K562 (cell line): ENCODE measurements around the gene DNAJC30. TPM values are rescaled to one million over a fixed set of nuclear protein-coding genes. Genes with fewer than 3 reads are reported as not detected.

ENCODE experiments used
- ATF1 ChIP-seq, 2 experiments: fragments of 450-650 bp in 1 of 2; IDR thresholded peaks; 2 replicates each; pipeline ENCODE4 v1.6.1; 2016; ENCODE audit warnings: missing compliant biosample characterization in 1 of 2, missing genetic modification characterization in 1 of 2
- BCL6 ChIP-seq: fragments of 250-450 bp; sonication (Bioruptor Pico); IDR thresholded peaks from 2 replicates; pipeline ENCODE4 v1.4.0; 2020
- BHLHE40 ChIP-seq: IDR thresholded peaks from 2 replicates; pipeline ENCODE4 v1.6.1; 2011; ENCODE audit warnings: low read length, improper control_type of control experiment
- CREB1 ChIP-seq, 2 experiments: sonication (generic) in 1 of 2; formaldehyde crosslinking in 1 of 2; IDR thresholded peaks; 2 replicates each; pipeline versions ENCODE4 v1.6.1 to v1.8.0; 2012 to 2022; ENCODE audit warnings: inconsistent platforms in 1 of 2, mild to moderate bottlenecking in 1 of 2, missing genetic modification reagents in 1 of 2, moderate library complexity in 1 of 2
- FOS ChIP-seq: IDR thresholded peaks from 3 replicates; pipeline ENCODE4 v1.6.1; 2011; ENCODE audit not compliant: insufficient read length; ENCODE audit errors: extremely low read depth
- GATAD2B ChIP-seq: fragments of 450-650 bp; IDR thresholded peaks from 2 replicates; pipeline ENCODE4 v1.6.1; 2017; ENCODE audit warnings: mild to moderate bottlenecking, borderline replicate concordance
- JUND ChIP-seq, 2 experiments: IDR thresholded peaks; 2 replicates in 1 of 2; 3 replicates in 1 of 2; pipeline ENCODE4 v1.6.1; 2011; ENCODE audit warnings: borderline replicate concordance in 2 of 2, low read depth in 2 of 2, low read length in 2 of 2, improper control_type of control experiment in 1 of 2, missing biosample characterization in 1 of 2, missing genetic modification characterization in 1 of 2, missing genetic modification reagents in 1 of 2
- MAFG ChIP-seq: fragments of 450-650 bp; conservative IDR thresholded peaks from 2 replicates; pipeline ENCODE4 v1.6.1; 2016; ENCODE audit warnings: missing genetic modification characterization, missing compliant biosample characterization
- NFATC3 ChIP-seq: fragments of 450-650 bp; IDR thresholded peaks from 2 replicates; pipeline ENCODE4 v1.6.1; 2017; ENCODE audit warnings: mild to moderate bottlenecking
- NRF1 ChIP-seq, 2 experiments: fragments of 450-650 bp; IDR thresholded peaks in 1 of 2; conservative IDR thresholded peaks in 1 of 2; 2 replicates each; pipeline ENCODE4 v1.6.1; 2014; ENCODE audit warnings: mild to moderate bottlenecking in 2 of 2
- PHB2 ChIP-seq: fragments of 450-650 bp; IDR thresholded peaks from 2 replicates; pipeline ENCODE4 v1.6.1; 2017; ENCODE audit warnings: low read depth
- SAP30 ChIP-seq: fragments of 200-600 bp; sonication (generic); IDR thresholded peaks from 2 replicates; pipeline ENCODE4 v1.6.1; 2012; ENCODE audit warnings: borderline replicate concordance, low read depth, mild to moderate bottlenecking, moderate library complexity, low read length, control low read depth, inconsistent platforms; ENCODE audit not compliant: insufficient read depth, poor library complexity, severe bottlenecking
- SIN3B ChIP-seq: fragments of 450-650 bp; IDR thresholded peaks from 2 replicates; pipeline ENCODE4 v1.6.1; 2017; ENCODE audit warnings: low read depth, mild to moderate bottlenecking, moderate library complexity
- SMARCE1 ChIP-seq: fragments of 450-650 bp; IDR thresholded peaks from 2 replicates; pipeline ENCODE4 v1.7.1; 2016; ENCODE audit warnings: mild to moderate bottlenecking
- SNRNP70 ChIP-seq: fragments of 200-400 bp; formaldehyde crosslinking; optimal IDR thresholded peaks from 2 replicates; pipeline ENCODE3; 2017; ENCODE audit warnings: low read depth, low read length
- ZBTB7A ChIP-seq: IDR thresholded peaks from 2 replicates; pipeline ENCODE4 v1.6.1; 2011; ENCODE audit warnings: low read depth, mild to moderate bottlenecking, low read length, moderate library complexity, borderline replicate concordance; ENCODE audit not compliant: control insufficient read depth
- ZNF316 ChIP-seq: fragments of 450-650 bp; IDR thresholded peaks from 2 replicates; pipeline ENCODE4 v1.6.1; 2016
- polyA plus RNA-seq, 8 experiments: library from polyadenylated mRNA; depleted of rRNA in 4 of 8; stranded (reverse) in 5 of 8; unstranded in 3 of 8; fragments of >200 nt; fragmentation: Nextera tagmentation in 2 of 8; fragmentation: Illumina TruSeq in 1 of 8; extraction: Ambion mirVana in 2 of 8; extraction: Trizol in 1 of 8; gene quantifications; 2 replicates each; pipeline versions ENCODE4 v1.2.1 to v1.2.3, GENCODE V29; 2011 to 2014; ENCODE audit warnings: inconsistent platforms in 1 of 8, missing spikeins in 1 of 8
- total RNA-seq, 7 experiments: library from RNA; depleted of rRNA in 6 of 7; stranded (reverse); fragments of >200 nt in 6 of 7; fragmentation: Illumina TruSeq in 2 of 7; extraction: Trizol in 2 of 7; gene quantifications; 2 replicates each; pipeline versions ENCODE4 v1.2.1 to v1.2.3, GENCODE V29; 2011 to 2021; ENCODE audit warnings: low replicate concordance in 1 of 7
- TF ChIP-seq, protein P1 (sequence below): fragments of 450-650 bp; IDR thresholded peaks from 2 replicates; pipeline ENCODE4 v1.6.1; 2016; ENCODE audit warnings: antibody characterized with exemption

The DNAJC30 gene
- total and polyA plus RNA-seq, 9 of the 15 experiments (the other 6 are each of a cell fraction or from before 2014, with no cell fraction given): 1.1 to 11.3 (median 4.6) TPM

DNA sequence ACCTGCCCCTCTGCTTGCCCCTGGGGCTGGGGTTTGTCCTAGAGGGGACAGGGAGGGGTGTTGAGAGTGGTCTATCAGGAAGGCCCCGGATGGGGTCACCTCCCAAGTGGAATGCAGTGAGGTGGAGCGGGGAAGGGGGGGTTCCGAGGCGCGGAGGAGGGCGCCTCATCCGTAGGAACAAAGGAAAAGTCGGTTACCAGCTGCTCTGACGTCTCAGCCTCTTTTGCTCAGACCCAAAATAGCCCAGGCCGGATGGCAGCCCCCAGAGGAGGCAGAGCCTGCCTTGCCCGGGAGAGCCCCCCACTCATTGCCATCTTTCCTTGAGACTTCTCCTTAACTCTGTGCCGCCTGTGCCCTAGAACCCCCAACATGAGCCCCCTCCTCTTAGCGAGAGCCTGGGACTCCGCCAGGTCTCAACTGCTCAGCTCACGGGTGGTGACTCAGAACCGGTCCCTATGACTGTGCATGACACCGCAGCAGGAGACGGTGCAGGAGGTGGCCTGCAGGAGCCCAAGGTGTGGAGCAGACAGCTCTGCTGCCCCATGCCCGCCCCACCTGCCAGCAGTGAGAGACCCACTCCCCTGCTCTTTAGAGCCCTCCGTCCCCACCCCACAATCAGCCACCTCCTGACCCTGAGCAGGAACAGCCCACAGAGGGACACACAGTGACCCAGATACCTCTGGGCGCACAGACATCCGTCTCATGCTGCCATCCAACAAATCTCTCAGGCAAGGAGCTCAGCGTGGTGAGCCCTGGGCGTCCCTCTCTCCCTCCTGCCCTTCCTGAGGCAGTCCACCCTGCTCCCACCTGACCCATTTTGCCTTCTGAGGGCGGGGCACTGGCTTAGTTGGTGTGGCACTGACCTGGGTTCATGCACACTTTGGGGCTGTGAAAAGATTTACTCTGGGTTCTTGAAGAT lies 23.1 kb upstream of the DNAJC30 start (continued):
- TF ChIP-seq, protein P1, sequence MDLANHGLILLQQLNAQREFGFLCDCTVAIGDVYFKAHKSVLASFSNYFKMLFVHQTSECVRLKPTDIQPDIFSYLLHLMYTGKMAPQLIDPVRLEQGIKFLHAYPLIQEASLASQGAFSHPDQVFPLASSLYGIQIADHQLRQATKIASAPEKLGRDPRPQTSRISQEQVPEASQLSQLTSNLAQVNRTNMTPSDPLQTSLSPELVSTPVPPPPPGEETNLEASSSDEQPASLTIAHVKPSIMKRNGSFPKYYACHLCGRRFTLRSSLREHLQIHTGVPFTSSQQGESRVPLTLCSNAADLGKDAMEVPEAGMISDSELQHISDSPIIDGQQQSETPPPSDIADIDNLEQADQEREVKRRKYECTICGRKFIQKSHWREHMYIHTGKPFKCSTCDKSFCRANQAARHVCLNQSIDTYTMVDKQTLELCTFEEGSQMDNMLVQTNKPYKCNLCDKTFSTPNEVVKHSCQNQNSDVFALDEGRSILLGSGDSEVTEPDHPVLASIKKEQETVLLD: 0 out of 2 replicates have a peak, but pooled peaks have one; percentile 24
- no peak for TF ChIP-seq PHB2
- peak; percentile 91 for TF ChIP-seq ZBTB7A
- no peak for TF ChIP-seq SIN3B
- 0 out of 4 replicates have a peak, but pooled peaks of 1 of the 2 experiments have one; percentile 21 for TF ChIP-seq NRF1 (conservative IDR thresholded peaks at IDR 0.05 in 1 of 2, IDR thresholded peaks at IDR 0.05 in 1 of 2)
- TF ChIP-seq JUND (IDR thresholded peaks at IDR 0.05; ENCODE audit: borderline replicate concordance, low read depth, low read length): peak; percentile 88
- TF ChIP-seq JUND (tag; IDR thresholded peaks at IDR 0.05; ENCODE audit: borderline replicate concordance, low read depth, low read length): peak; percentile 87; the same call in 2 of the 3 replicates
- TF ChIP-seq GATAD2B: peak; percentile 16; the same call in 1 of the 2 replicates
- TF ChIP-seq FOS: peak; percentile 18
- no peak for TF ChIP-seq ATF1 (CRISPR knock-in tag; IDR thresholded peaks at IDR 0.05)
- peak; percentile 50 for TF ChIP-seq ATF1 (tag; IDR thresholded peaks at IDR 0.05)
- peak; percentile 66 for TF ChIP-seq SMARCE1
- no peak for TF ChIP-seq NFATC3
- TF ChIP-seq ZNF316: peak; percentile 65
- peak; percentile 41; the same call in 1 of the 2 replicates for TF ChIP-seq CREB1 (IDR thresholded peaks at IDR 0.05)
- TF ChIP-seq CREB1 (CRISPR knock-in tag; IDR thresholded peaks at IDR 0.05): peak; percentile 61; the same call in 1 of the 2 replicates
- no peak for TF ChIP-seq BCL6 (CRISPR knock-in tag)
- TF ChIP-seq MAFG (tag): peak; percentile 73
- peak; percentile 66 for TF ChIP-seq BHLHE40
- TF ChIP-seq SAP30: no peak
- no peak for TF ChIP-seq SNRNP70
- TF ChIP-seq, all 486 proteins: peak for 38
